Caco-2 (cell line): ENCODE measurements around the gene ACTN4. TPM values are rescaled to one million over a fixed set of nuclear protein-coding genes. Genes with fewer than 3 reads are reported as not detected.

ENCODE experiments used
- BruUV-seq: library from RNA; stranded (reverse); fragments of 400-500 nt; replicated peaks from 2 replicates; lab custom pipeline; 2021; lab: Mats Ljungman, UMichigan
- CTCF ChIA-PET: fragments of 300-600 bp; sonication (Branson Sonifier 250); formaldehyde crosslinking; loops from one replicate; lab custom pipeline; 2022; ENCODE audit warnings: antibody characterized with exemption; lab: Charles Lee
- POLR2A ChIA-PET: fragments of 300-600 bp; sonication (Branson Sonifier 250); formaldehyde crosslinking; loops from one replicate; lab custom pipeline; 2022; ENCODE audit warnings: antibody characterized with exemption; lab: Charles Lee
- DNase-seq, 2 experiments: peaks; one replicate each; pipeline versions ENCODE4 v3.0.0 to v3.0.0-alpha.2; 2020 to 2022
- H3K27me3 ChIP-seq: replicated peaks from 2 replicates; pipeline ENCODE4 v1.6.0; 2011; ENCODE audit warnings: low read length; ENCODE audit not compliant: control insufficient read depth, insufficient read depth
- H3K36me3 ChIP-seq: 2 replicates; pipeline ENCODE4 v1.5.1; 2011; ENCODE audit warnings: low read length; ENCODE audit not compliant: control insufficient read depth, insufficient read depth
- H3K4me1 ChIP-seq: fragments of 250-450 bp; sonication (Bioruptor Pico); 2 replicates; pipeline ENCODE4 v1.5.1; 2020; ENCODE audit warnings: mild to moderate bottlenecking
- H3K4me3 ChIP-seq: 2 replicates; pipeline ENCODE4 v1.5.1; 2011; ENCODE audit warnings: low read depth, mild to moderate bottlenecking, control low read depth, low read length
- H3K9me3 ChIP-seq: fragments of 250-450 bp; sonication (Bioruptor Pico); 2 replicates; pipeline ENCODE4 v1.5.1; 2020; ENCODE audit warnings: mild to moderate bottlenecking, moderate library complexity
- H3K27ac Mint-ChIP-seq: one replicate; pipeline ENCODE4 v1.8.0; 2022; ENCODE audit warnings: mixed read lengths; ENCODE audit not compliant: unreplicated experiment
- H3K27me3 Mint-ChIP-seq: one replicate; pipeline ENCODE4 v1.8.0; 2022; ENCODE audit warnings: mixed read lengths; ENCODE audit not compliant: insufficient read depth, unreplicated experiment
- H3K36me3 Mint-ChIP-seq: one replicate; pipeline ENCODE4 v1.8.0; 2022; ENCODE audit warnings: mild to moderate bottlenecking, mixed read lengths; ENCODE audit not compliant: insufficient read depth, unreplicated experiment
- H3K4me1 Mint-ChIP-seq: one replicate; pipeline ENCODE4 v1.8.0; 2022; ENCODE audit warnings: low read depth, mixed read lengths; ENCODE audit not compliant: unreplicated experiment
- H3K4me3 Mint-ChIP-seq: one replicate; pipeline ENCODE4 v1.8.0; 2022; ENCODE audit warnings: mild to moderate bottlenecking, moderate library complexity, mixed read lengths; ENCODE audit not compliant: unreplicated experiment
- H3K9me3 Mint-ChIP-seq: one replicate; pipeline ENCODE4 v1.8.0; 2022; ENCODE audit warnings: mixed read lengths; ENCODE audit not compliant: unreplicated experiment
- CTCF ChIP-seq, 2 experiments: fragments of 200-600 bp in 1 of 2; IDR thresholded peaks; 1 replicate in 1 of 2; 2 replicates in 1 of 2; pipeline versions ENCODE4 v1.5.1 to v1.8.0; 2011 to 2022; ENCODE audit warnings: antibody characterized with exemption in 1 of 2, control low read depth in 1 of 2, inconsistent platforms in 1 of 2, low read depth in 1 of 2, low read length in 1 of 2, mild to moderate bottlenecking in 1 of 2, moderate library complexity in 1 of 2; ENCODE audit not compliant: insufficient read depth in 1 of 2, severe bottlenecking in 1 of 2, unreplicated experiment in 1 of 2
- intact Hi-C: fragments of 100-400 bp; cut with micrococcal nuclease; formaldehyde crosslinking; loops from one replicate; pipeline ENCODE4 v1.10.0; 2022; ENCODE audit not compliant: unreplicated experiment
- total RNA-seq: library from RNA; stranded (reverse); gene quantifications from 2 replicates; pipeline ENCODE4 v1.2.3, GENCODE V29; 2022

Gene ACTN4
- total RNA-seq, 1 experiment from 2014 or later: 605 TPM

- no TSS peak for BruUV-seq
- Mint-ChIP-seq H3K4me3 (no peak overlapping the region), H3K27me3 (no peaks in the 10 kb centered on the region), H3K27ac (no peak overlapping the region), H3K4me1 (no peaks in the 10 kb centered on the region), H3K36me3 (peaks cover 6% of the 10 kb centered on the region), H3K9me3 (no peaks in the 10 kb centered on the region)
- Histone ChIP-seq H3K9me3 (no peaks in the 10 kb centered on the region), H3K27me3 (no peaks in the 10 kb centered on the region), H3K4me3 (no peak overlapping the region), H3K4me1 (no peaks in the 10 kb centered on the region), H3K36me3 (no peaks in the 10 kb centered on the region)
- TF ChIP-seq CTCF (IDR thresholded peaks at IDR 0.05; ENCODE audit: insufficient read depth in 1 of 2, low read depth in 1 of 2, low read length in 1 of 2, severe bottlenecking in 1 of 2, unreplicated experiment in 1 of 2): no peak
- intact Hi-C loops: no loop called here
- no peak for DNase-seq
- CTCF ChIA-PET: interaction anchor here (0.7 kb wide), 1 partner anchor 119 kb away, joined by 8 read pairs; no protein-coding TSS in a partner anchor
- POLR2A ChIA-PET: no interaction called here
These were observed 96.2 kb downstream of the ACTN4 start for GRCh38 chr19:38743394-38744297.

- ChIA-PET POLR2A (no interaction called here), CTCF (interaction anchor here (0.7 kb wide), 1 partner anchor 670 kb away, joined by 3 read pairs; no protein-coding TSS in a partner anchor)
- intact Hi-C loops: no loop called here
- no peak for TF ChIP-seq CTCF (IDR thresholded peaks at IDR 0.05; ENCODE audit: insufficient read depth in 1 of 2, low read depth in 1 of 2, low read length in 1 of 2, severe bottlenecking in 1 of 2, unreplicated experiment in 1 of 2)
- no peak within 1 kb of the TSS for H3K4me3 Mint-ChIP-seq
- no peaks in the 10 kb centered on the region for H3K9me3 ChIP-seq
- DNase-seq: no peak
- no peaks in the 10 kb centered on the region for H3K36me3 ChIP-seq
- no TSS peak for BruUV-seq
- peaks cover 6% of the 10 kb centered on the region for H3K36me3 Mint-ChIP-seq
- no peak within 1 kb of the TSS for H3K4me3 ChIP-seq
- no peak within 1 kb of the TSS for H3K27ac Mint-ChIP-seq
- H3K27me3 ChIP-seq: no peaks in the 10 kb centered on the region
- no peaks in the 10 kb centered on the region for H3K9me3 Mint-ChIP-seq
- no peaks in the 10 kb centered on the region for H3K4me1 ChIP-seq
- no peaks in the 10 kb centered on the region for H3K27me3 Mint-ChIP-seq
- no peaks in the 10 kb centered on the region for H3K4me1 Mint-ChIP-seq
These were observed 96.8 kb downstream of the ACTN4 start, which contains the start of gene CAPN12 for GRCh38 chr19:38744298-38744681. CAPN12 (minus strand) TSS chr19:38744474; CDS start chr19:38744165, 309 bp downstream.

GRCh38 chr19:38744874-38745273 is 97.4 kb downstream of the ACTN4 start:
- Histone ChIP-seq H3K9me3 (no peaks in the 10 kb centered on the region), H3K4me3 (no peak overlapping the region), H3K4me1 (no peaks in the 10 kb centered on the region), H3K36me3 (no peaks in the 10 kb centered on the region), H3K27me3 (no peaks in the 10 kb centered on the region)
- CTCF ChIA-PET: interaction anchor here (0.7 kb wide), 1 partner anchor 669 kb away, joined by 3 read pairs; no protein-coding TSS in a partner anchor
- BruUV-seq: no TSS peak
- no peaks in the 10 kb centered on the region for H3K4me1 Mint-ChIP-seq
- DNase-seq: no peak
- H3K4me3 Mint-ChIP-seq: no peak overlapping the region
- POLR2A ChIA-PET: no interaction called here
- no peaks in the 10 kb centered on the region for H3K27me3 Mint-ChIP-seq
- no peaks in the 10 kb centered on the region for H3K9me3 Mint-ChIP-seq
- H3K36me3 Mint-ChIP-seq: peaks cover 6% of the 10 kb centered on the region
- no peak for TF ChIP-seq CTCF (IDR thresholded peaks at IDR 0.05; ENCODE audit: insufficient read depth in 1 of 2, low read depth in 1 of 2, low read length in 1 of 2, severe bottlenecking in 1 of 2, unreplicated experiment in 1 of 2)
- H3K27ac Mint-ChIP-seq: no peak overlapping the region
- intact Hi-C loops: no loop called here
